ENCODE measurements around the gene TTYH3. TPM values are rescaled to one million over a fixed set of nuclear protein-coding genes. Genes with fewer than 3 reads are reported as not detected.

TTYH3 gene
- total RNA-seq, 2 donors from 2014 or later = 145 to 152 TPM

DNA sequence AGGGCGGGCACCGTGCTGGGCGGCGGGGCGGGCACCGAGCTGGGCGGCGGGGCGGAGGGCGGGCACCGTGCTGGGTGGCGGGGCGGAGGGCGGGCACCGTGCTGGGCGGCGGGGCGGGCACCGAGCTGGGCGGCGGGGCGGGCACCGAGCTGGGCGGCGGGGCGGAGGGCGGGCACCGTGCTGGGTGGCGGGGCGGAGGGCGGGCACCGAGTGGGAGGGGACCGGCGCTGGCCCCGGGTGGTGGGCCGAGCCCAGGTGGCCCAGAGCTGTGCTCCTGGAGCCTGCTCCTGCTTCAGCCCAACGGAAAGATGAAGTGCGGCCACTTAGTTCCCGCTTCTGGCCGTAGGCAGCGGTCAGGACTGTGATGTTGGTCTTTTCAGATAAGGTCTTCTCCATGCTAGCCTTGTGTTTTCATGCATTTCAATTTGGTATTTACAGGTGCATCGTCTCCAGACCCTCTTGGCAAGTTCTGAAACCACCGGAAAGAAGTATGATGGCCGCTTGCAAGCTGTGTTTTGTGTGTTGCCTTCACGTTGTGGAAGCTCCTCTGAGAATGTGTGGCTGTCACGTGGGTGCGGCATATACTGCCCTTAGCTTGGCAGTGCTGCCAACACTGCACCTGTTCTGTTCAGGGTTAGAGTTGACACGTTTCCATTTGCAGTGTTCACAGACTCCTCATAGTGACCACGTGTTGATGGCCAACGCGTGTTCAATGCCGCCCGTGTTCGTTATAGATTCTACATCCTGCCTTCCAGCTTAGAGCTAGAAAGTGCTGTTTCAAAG lies 47.8 kb upstream of the TTYH3 start:
- no peaks in the 10 kb centered on the region for H3K9me3 Mint-ChIP-seq
- TF ChIP-seq, protein P1, sequence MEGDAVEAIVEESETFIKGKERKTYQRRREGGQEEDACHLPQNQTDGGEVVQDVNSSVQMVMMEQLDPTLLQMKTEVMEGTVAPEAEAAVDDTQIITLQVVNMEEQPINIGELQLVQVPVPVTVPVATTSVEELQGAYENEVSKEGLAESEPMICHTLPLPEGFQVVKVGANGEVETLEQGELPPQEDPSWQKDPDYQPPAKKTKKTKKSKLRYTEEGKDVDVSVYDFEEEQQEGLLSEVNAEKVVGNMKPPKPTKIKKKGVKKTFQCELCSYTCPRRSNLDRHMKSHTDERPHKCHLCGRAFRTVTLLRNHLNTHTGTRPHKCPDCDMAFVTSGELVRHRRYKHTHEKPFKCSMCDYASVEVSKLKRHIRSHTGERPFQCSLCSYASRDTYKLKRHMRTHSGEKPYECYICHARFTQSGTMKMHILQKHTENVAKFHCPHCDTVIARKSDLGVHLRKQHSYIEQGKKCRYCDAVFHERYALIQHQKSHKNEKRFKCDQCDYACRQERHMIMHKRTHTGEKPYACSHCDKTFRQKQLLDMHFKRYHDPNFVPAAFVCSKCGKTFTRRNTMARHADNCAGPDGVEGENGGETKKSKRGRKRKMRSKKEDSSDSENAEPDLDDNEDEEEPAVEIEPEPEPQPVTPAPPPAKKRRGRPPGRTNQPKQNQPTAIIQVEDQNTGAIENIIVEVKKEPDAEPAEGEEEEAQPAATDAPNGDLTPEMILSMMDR (conservative IDR thresholded peaks at IDR 0.05) = no peak

DNA sequence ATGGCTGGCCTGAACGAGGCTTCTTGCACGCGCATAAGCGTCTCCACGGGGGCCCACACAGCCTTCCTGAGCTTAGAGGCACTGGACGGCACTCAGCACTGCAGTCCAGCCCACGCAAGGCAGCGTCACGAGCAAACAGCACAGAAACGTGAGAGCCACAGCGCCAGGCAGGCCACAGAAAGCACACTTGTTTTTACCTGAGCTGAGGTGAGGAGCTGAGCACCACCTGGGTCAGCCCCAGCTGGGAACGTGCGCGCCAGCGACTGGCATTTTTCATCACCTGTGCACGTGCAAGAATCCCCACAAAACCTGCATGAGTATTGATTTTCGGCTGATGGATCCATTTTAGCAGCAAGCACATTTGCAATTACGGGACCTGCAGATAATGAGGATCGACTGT lies 46.3 kb upstream of the TTYH3 start:
- DNase-seq = no peak
- no peak overlapping the region for H3K4me3 ChIP-seq (ENCODE audit: low read length)
- no peaks in the 10 kb centered on the region for H3K4me1 ChIP-seq (ENCODE audit: control insufficient read depth, insufficient read depth, low read length)
- TF ChIP-seq, protein P1 (conservative IDR thresholded peaks at IDR 0.05) = no peak
- Mint-ChIP-seq H3K4me1 (no peaks in the 10 kb centered on the region), H3K27me3 (ENCODE audit: insufficient read depth) (no peaks in the 10 kb centered on the region), H3K27ac (no peak overlapping the region), H3K9me3 (no peaks in the 10 kb centered on the region), H3K36me3 (ENCODE audit: low read depth) (peaks cover 35% of the 10 kb centered on the region), H3K4me3 (no peak overlapping the region)
- no peak overlapping the region for H3K27ac ChIP-seq (ENCODE audit: low read depth, low read length)
- 91 to 94% methylated on average over 17 to 19 of the region's 19 CpGs for WGBS, 2 experiments (ENCODE audit: insufficient coverage in 1 of 2, insufficient read length in 1 of 2)
- H3K27me3 ChIP-seq (ENCODE audit: control insufficient read depth, insufficient read depth, low read length, poor library complexity, severe bottlenecking) = no peaks in the 10 kb centered on the region
- peaks cover 3% of the 10 kb centered on the region for H3K36me3 ChIP-seq (ENCODE audit: control insufficient read depth, insufficient read depth, low read length)
- H3K9me3 ChIP-seq (ENCODE audit: control insufficient read depth, low read length) = no peaks in the 10 kb centered on the region
- H3K9ac ChIP-seq (ENCODE audit: extremely low read depth, low read length, poor library complexity, severe bottlenecking) = no peak overlapping the region

More for the DNA sequence above, 47.8 kb upstream of the TTYH3 start:
- no peak overlapping the region for H3K27ac Mint-ChIP-seq
- Histone ChIP-seq H3K4me1 (ENCODE audit: control insufficient read depth, insufficient read depth, low read length) (no peaks in the 10 kb centered on the region), H3K4me3 (ENCODE audit: low read length) (no peak overlapping the region), H3K27me3 (ENCODE audit: control insufficient read depth, insufficient read depth, low read length, poor library complexity, severe bottlenecking) (no peaks in the 10 kb centered on the region), H3K27ac (ENCODE audit: low read depth, low read length) (no peak overlapping the region), H3K9ac (ENCODE audit: extremely low read depth, low read length, poor library complexity, severe bottlenecking) (no peak overlapping the region), H3K36me3 (ENCODE audit: control insufficient read depth, insufficient read depth, low read length) (no peaks in the 10 kb centered on the region), H3K9me3 (ENCODE audit: control insufficient read depth, low read length) (no peaks in the 10 kb centered on the region)
- H3K27me3 Mint-ChIP-seq (ENCODE audit: insufficient read depth) = no peaks in the 10 kb centered on the region
- WGBS, 2 experiments (ENCODE audit: insufficient coverage in 1 of 2, insufficient read length in 1 of 2) = 96 to 97% methylated on average over 19 to 44 of the region's 54 CpGs
- no peak for DNase-seq
- H3K4me3 Mint-ChIP-seq = no peak overlapping the region
- H3K36me3 Mint-ChIP-seq (ENCODE audit: low read depth) = peaks cover 30% of the 10 kb centered on the region
- no peaks in the 10 kb centered on the region for H3K4me1 Mint-ChIP-seq

DNA sequence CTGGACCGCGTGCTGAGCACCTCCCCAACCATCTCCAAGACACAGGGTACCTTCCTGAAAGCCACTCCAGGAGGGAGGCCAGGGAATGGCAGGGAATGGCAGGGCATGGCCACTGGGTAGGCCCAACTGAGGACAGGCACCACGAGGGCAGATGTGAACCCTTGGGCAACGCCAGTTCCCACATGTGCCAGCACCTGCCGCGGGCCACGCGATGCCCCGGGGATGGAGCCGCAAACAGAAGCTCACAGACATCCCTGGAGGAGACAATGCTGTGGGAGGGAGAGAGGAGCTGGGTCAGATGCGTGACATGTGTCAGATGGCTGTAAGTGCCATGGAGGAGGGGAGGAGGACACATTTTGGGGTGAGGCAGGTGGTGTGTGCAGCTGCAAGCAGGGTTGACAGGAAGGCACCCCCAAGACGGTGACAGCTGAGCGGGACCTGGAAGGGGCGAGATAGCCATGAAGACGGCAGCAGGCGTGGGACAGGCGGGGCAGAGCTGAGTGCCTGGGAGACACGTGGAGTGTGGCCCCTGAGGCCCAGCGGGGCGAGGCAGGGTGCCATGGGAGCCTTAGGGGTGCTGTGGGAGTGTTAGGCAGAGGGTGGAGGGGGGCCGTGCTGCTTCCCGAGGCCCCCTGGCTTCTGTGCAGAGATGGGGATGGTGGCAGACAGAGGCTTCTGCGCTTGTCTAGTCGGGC lies 45.3 kb upstream of the TTYH3 start:
- Histone ChIP-seq H3K27ac (ENCODE audit: low read depth, low read length) (no peak overlapping the region), H3K36me3 (ENCODE audit: control insufficient read depth, insufficient read depth, low read length) (peaks cover 3% of the 10 kb centered on the region), H3K9ac (ENCODE audit: extremely low read depth, low read length, poor library complexity, severe bottlenecking) (no peak overlapping the region), H3K4me1 (ENCODE audit: control insufficient read depth, insufficient read depth, low read length) (no peaks in the 10 kb centered on the region), H3K27me3 (ENCODE audit: control insufficient read depth, insufficient read depth, low read length, poor library complexity, severe bottlenecking) (no peaks in the 10 kb centered on the region), H3K9me3 (ENCODE audit: control insufficient read depth, low read length) (no peaks in the 10 kb centered on the region), H3K4me3 (ENCODE audit: low read length) (no peak overlapping the region)
- no peak overlapping the region for H3K27ac Mint-ChIP-seq
- WGBS, 2 experiments (ENCODE audit: insufficient coverage in 1 of 2, insufficient read length in 1 of 2) = 89 to 93% methylated on average over 9 to 24 of the region's 24 CpGs
- TF ChIP-seq, protein P1 (conservative IDR thresholded peaks at IDR 0.05) = no peak
- H3K27me3 Mint-ChIP-seq (ENCODE audit: insufficient read depth) = no peaks in the 10 kb centered on the region
- peaks cover 41% of the 10 kb centered on the region for H3K36me3 Mint-ChIP-seq (ENCODE audit: low read depth)
- H3K4me3 Mint-ChIP-seq = no peak overlapping the region
- no peaks in the 10 kb centered on the region for H3K4me1 Mint-ChIP-seq
- DNase-seq = no peak
- H3K9me3 Mint-ChIP-seq = no peaks in the 10 kb centered on the region

Measured in endodermal cell (in vitro differentiated cells).